PC-9 (cell line): ENCODE measurements around the gene ABAT. TPM values are rescaled to one million over a fixed set of nuclear protein-coding genes. Genes with fewer than 3 reads are reported as not detected.

Source experiments
- BruUV-seq: library from RNA; stranded (reverse); fragments of 400-500 nt; replicated peaks from 2 replicates; lab custom pipeline; 2021; lab: Mats Ljungman, UMichigan
- CTCF ChIA-PET: fragments of 300-600 bp; sonication (Branson Sonifier 250); formaldehyde crosslinking; loops from one replicate; lab custom pipeline; 2022; ENCODE audit warnings: antibody characterized with exemption; lab: Charles Lee
- POLR2A ChIA-PET: fragments of 300-600 bp; sonication (Branson Sonifier 250); formaldehyde crosslinking; loops from one replicate; lab custom pipeline; 2022; ENCODE audit warnings: antibody characterized with exemption; ENCODE audit not compliant: unreplicated experiment; lab: Charles Lee
- DNase-seq, 2 experiments: peaks; one replicate each; pipeline versions ENCODE4 v3.0.0 to v3.0.0-alpha.2; 2015 to 2022; ENCODE audit warnings: mixed read lengths in 1 of 2
- H2AFZ ChIP-seq: fragments of 200-600 bp; sonication (generic); 2 replicates; pipeline ENCODE4 v1.8.1; 2017; ENCODE audit warnings: antibody characterized with exemption
- H3F3A ChIP-seq: fragments of 200-600 bp; sonication (generic); 2 replicates; pipeline ENCODE4 v1.8.1; 2017; ENCODE audit warnings: antibody characterized with exemption, mild to moderate bottlenecking, low read depth; ENCODE audit not compliant: insufficient read depth
- H3K27ac ChIP-seq: fragments of 200-600 bp; sonication (generic); 2 replicates; pipeline ENCODE4 v1.6.1; 2016; ENCODE audit warnings: mixed run types
- H3K27me3 ChIP-seq: fragments of 200-600 bp; sonication (generic); 2 replicates; pipeline ENCODE4 v1.6.1; 2016; ENCODE audit warnings: low read depth, mixed run types; ENCODE audit not compliant: insufficient read depth
- H3K36me3 ChIP-seq: fragments of 200-600 bp; sonication (generic); 2 replicates; pipeline ENCODE4 v1.6.1; 2016; ENCODE audit warnings: low read depth, mixed run types
- H3K4me1 ChIP-seq: fragments of 200-600 bp; sonication (generic); replicated peaks from 2 replicates; pipeline ENCODE4 v1.6.1; 2016; ENCODE audit warnings: mixed run types; ENCODE audit not compliant: insufficient read depth
- H3K4me2 ChIP-seq: fragments of 200-600 bp; sonication (generic); 2 replicates; pipeline ENCODE4 v1.6.1; 2017; ENCODE audit warnings: mixed run types
- H3K4me3 ChIP-seq: fragments of 200-600 bp; sonication (generic); 2 replicates; pipeline ENCODE4 v1.6.1; 2016; ENCODE audit warnings: mixed run types
- H3K79me2 ChIP-seq: fragments of 200-600 bp; sonication (generic); 2 replicates; pipeline ENCODE4 v1.6.1; 2017; ENCODE audit warnings: low read depth, mixed run types
- H3K9me2 ChIP-seq: fragments of 200-600 bp; sonication (generic); 2 replicates; pipeline ENCODE4 v1.8.1; 2017; ENCODE audit warnings: mild to moderate bottlenecking; ENCODE audit not compliant: insufficient read depth
- H3K9me3 ChIP-seq: fragments of 200-600 bp; sonication (generic); 2 replicates; pipeline ENCODE4 v1.8.1; 2016; ENCODE audit warnings: low read depth; ENCODE audit not compliant: insufficient read depth
- H4K20me1 ChIP-seq: fragments of 200-600 bp; sonication (generic); 2 replicates; pipeline ENCODE4 v1.8.1; 2017; ENCODE audit not compliant: insufficient read depth
- CTCF ChIP-seq: fragments of 200-600 bp; sonication (generic); conservative IDR thresholded peaks from 2 replicates; pipeline ENCODE4 v1.6.1; 2017; ENCODE audit warnings: mixed run types, antibody characterized with exemption, mild to moderate bottlenecking, moderate library complexity
- EZH2 ChIP-seq: fragments of 200-600 bp; sonication (generic); IDR thresholded peaks from 2 replicates; pipeline ENCODE4 v1.8.0; 2017; ENCODE audit warnings: antibody characterized with exemption, low read depth
- intact Hi-C: fragments of 100-400 bp; cut with micrococcal nuclease; formaldehyde crosslinking; loops from one replicate; pipeline ENCODE4 v1.10.0; 2022; ENCODE audit not compliant: unreplicated experiment
- total RNA-seq: library from RNA; stranded (reverse); gene quantifications from 2 replicates; pipeline ENCODE4 v1.2.3, GENCODE V29; 2021

The ABAT gene
- total RNA-seq, 1 experiment from 2014 or later: 12.9 TPM

- H3F3A ChIP-seq: no peaks in the 10 kb centered on the region
- no peaks in the 10 kb centered on the region for H3K9me2 ChIP-seq
- no peak overlapping the region for H3K27ac ChIP-seq
- POLR2A ChIA-PET: no interaction called here
- BruUV-seq: no TSS peak
- DNase-seq: no peak
- intact Hi-C loops: no loop called here
- H4K20me1 ChIP-seq: no peaks in the 10 kb centered on the region
- TF ChIP-seq CTCF (no peak), EZH2 (no peak)
- H3K79me2 ChIP-seq: no peaks in the 10 kb centered on the region
- no peak overlapping the region for H3K4me3 ChIP-seq
- H3K9me3 ChIP-seq: no peaks in the 10 kb centered on the region
- H3K27me3 ChIP-seq: no peaks in the 10 kb centered on the region
- H3K36me3 ChIP-seq: no peaks in the 10 kb centered on the region
- CTCF ChIA-PET: no interaction called here
- no peaks in the 10 kb centered on the region for H3K4me1 ChIP-seq
- no peak overlapping the region for H2AFZ ChIP-seq
- H3K4me2 ChIP-seq: no peak overlapping the region
Measured at GRCh38 chr16:8730335-8730915, 56.0 kb downstream of the ABAT start.

- Histone ChIP-seq H4K20me1 (no peaks in the 10 kb centered on the region), H3K79me2 (no peaks in the 10 kb centered on the region), H3K9me3 (no peaks in the 10 kb centered on the region), H3K4me1 (no peaks in the 10 kb centered on the region), H2AFZ (no peak overlapping the region), H3K27ac (no peak overlapping the region), H3F3A (no peaks in the 10 kb centered on the region), H3K4me2 (no peak overlapping the region), H3K27me3 (no peaks in the 10 kb centered on the region), H3K4me3 (no peak overlapping the region), H3K9me2 (no peaks in the 10 kb centered on the region), H3K36me3 (no peaks in the 10 kb centered on the region)
- ChIA-PET POLR2A (no interaction called here), CTCF (no interaction called here)
- intact Hi-C loops: no loop called here
- TF ChIP-seq CTCF (no peak), EZH2 (no peak)
- BruUV-seq: no TSS peak
- DNase-seq: no peak
Measured at GRCh38 chr16:8733849-8734540, 59.6 kb downstream of the ABAT start.

- no peaks in the 10 kb centered on the region for H3K9me3 ChIP-seq
- BruUV-seq: no TSS peak
- intact Hi-C loops: no loop called here
Measured at GRCh38 chr16:8735574-8735973, 61.2 kb downstream of the ABAT start.

More at GRCh38 chr16:8735574-8735973, 61.2 kb downstream of the ABAT start:
- Histone ChIP-seq H3K4me2 (no peak overlapping the region), H3K27ac (no peak overlapping the region), H3K4me1 (no peaks in the 10 kb centered on the region), H3K36me3 (no peaks in the 10 kb centered on the region), H3K79me2 (no peaks in the 10 kb centered on the region), H2AFZ (no peak overlapping the region), H3K27me3 (no peaks in the 10 kb centered on the region), H4K20me1 (no peaks in the 10 kb centered on the region), H3K9me2 (no peaks in the 10 kb centered on the region), H3K4me3 (no peak overlapping the region), H3F3A (no peaks in the 10 kb centered on the region)
- ChIA-PET POLR2A (interaction anchor here (0.6 kb wide), 1 partner anchor 75 kb away, joined by 3 read pairs; no protein-coding TSS in a partner anchor), CTCF (no interaction called here)
- DNase-seq: no peak
- TF ChIP-seq CTCF: no peak
- TF ChIP-seq EZH2: no peak
